HG03378 (cell line): ENCODE measurements around the gene FMN1.

Experiments used
- ATAC-seq: cut with Tn5 transposase; IDR thresholded peaks from one replicate; pipeline ENCODE4 v1.9.1; 2021; ENCODE audit warnings: mild to moderate bottlenecking, moderate library complexity; ENCODE audit not compliant: unreplicated experiment

FMN1 gene

GRCh38 chr15:33125894-33126537, 68.5 kb downstream of the FMN1 start:
- ATAC-seq, result no peak

GRCh38 chr15:33124811-33125210, 69.7 kb downstream of the FMN1 start:
- ATAC-seq, result no peak

GRCh38 chr15:33124279-33124678, 70.2 kb downstream of the FMN1 start:
- no peak for ATAC-seq

- ATAC-seq, result no peak
These were observed 74.6 kb downstream of the FMN1 start for GRCh38 chr15:33119865-33120264.

- no peak for ATAC-seq
These were observed 75.2 kb downstream of the FMN1 start for GRCh38 chr15:33119273-33119672.

GRCh38 chr15:33116198-33116597, 78.3 kb downstream of the FMN1 start:
- ATAC-seq, result no peak

GRCh38 chr15:33115191-33115861, 79.2 kb downstream of the FMN1 start:
- no peak for ATAC-seq

GRCh38 chr15:33114374-33114717, 80.2 kb downstream of the FMN1 start:
- no peak for ATAC-seq

- no peak for ATAC-seq
These were observed 80.7 kb downstream of the FMN1 start for GRCh38 chr15:33113666-33114373.

- no peak for ATAC-seq
These were observed 81.9 kb downstream of the FMN1 start for GRCh38 chr15:33112541-33113105.

GRCh38 chr15:33111041-33111451, 83.5 kb downstream of the FMN1 start:
- ATAC-seq, result no peak

- no peak for ATAC-seq
These were observed 85.2 kb downstream of the FMN1 start for GRCh38 chr15:33109345-33109744.

GRCh38 chr15:33108518-33108917, 86.0 kb downstream of the FMN1 start:
- no peak for ATAC-seq

GRCh38 chr15:33107950-33108349, 86.6 kb downstream of the FMN1 start:
- ATAC-seq, result no peak

- no peak for ATAC-seq
These were observed 90.3 kb downstream of the FMN1 start for GRCh38 chr15:33104212-33104611.

GRCh38 chr15:33101036-33101435, 93.5 kb downstream of the FMN1 start:
- ATAC-seq, result no peak

GRCh38 chr15:33100314-33100713, 94.2 kb downstream of the FMN1 start:
- no peak for ATAC-seq

- ATAC-seq, result no peak
These were observed 94.8 kb downstream of the FMN1 start for GRCh38 chr15:33099739-33100138.

- ATAC-seq, result no peak
These were observed 95.3 kb downstream of the FMN1 start for GRCh38 chr15:33099213-33099612.

- ATAC-seq, result no peak
These were observed 96.1 kb downstream of the FMN1 start for GRCh38 chr15:33098094-33099058.

- no peak for ATAC-seq
These were observed 98.4 kb downstream of the FMN1 start for GRCh38 chr15:33096134-33096533.
